Esophagus squamous epithelium (tissue), 4 donors: Measurements from ENCODE around the gene BAG2.

Experiments
- POLR2A ChIP-seq, 4 donors: fragments of 450-650 bp; IDR thresholded peaks; one replicate each; pipeline ENCODE4 v1.6.1; 2017; ENCODE audit warnings: antibody characterized with exemption in 4 of 4, mild to moderate bottlenecking in 4 of 4, moderate library complexity in 3 of 4
- TF ChIP-seq, protein P1 (sequence below), 6 experiments: fragments of 450-650 bp in 4 of 6; fragments of 200-600 bp in 2 of 6; sonication (generic) in 2 of 6; IDR thresholded peaks; one replicate each; pipeline ENCODE4 v1.5.1; 2016 to 2019; ENCODE audit warnings: antibody characterized with exemption in 6 of 6, mild to moderate bottlenecking in 4 of 6, moderate library complexity in 4 of 6

DNA sequence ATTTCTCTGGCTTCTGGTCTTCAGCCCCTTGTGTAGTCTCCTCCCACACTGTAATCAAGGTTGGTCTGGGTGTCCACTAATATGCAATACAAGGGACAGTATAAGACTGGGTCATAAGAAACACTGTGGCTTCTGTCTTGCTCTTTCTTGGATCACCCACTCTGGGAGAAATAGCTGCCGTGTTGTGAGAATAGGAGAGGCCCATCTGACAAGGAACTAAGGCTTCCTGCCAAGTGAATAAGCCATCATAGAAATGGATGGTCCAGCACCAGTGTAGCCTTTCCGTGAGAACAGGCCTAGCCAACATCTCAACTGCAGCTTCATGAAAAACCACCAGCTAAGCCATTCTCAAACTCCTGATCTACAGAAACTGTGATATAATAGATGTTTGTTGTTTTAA, 23.3 kb downstream of the BAG2 start:
- TF ChIP-seq, protein P1, sequence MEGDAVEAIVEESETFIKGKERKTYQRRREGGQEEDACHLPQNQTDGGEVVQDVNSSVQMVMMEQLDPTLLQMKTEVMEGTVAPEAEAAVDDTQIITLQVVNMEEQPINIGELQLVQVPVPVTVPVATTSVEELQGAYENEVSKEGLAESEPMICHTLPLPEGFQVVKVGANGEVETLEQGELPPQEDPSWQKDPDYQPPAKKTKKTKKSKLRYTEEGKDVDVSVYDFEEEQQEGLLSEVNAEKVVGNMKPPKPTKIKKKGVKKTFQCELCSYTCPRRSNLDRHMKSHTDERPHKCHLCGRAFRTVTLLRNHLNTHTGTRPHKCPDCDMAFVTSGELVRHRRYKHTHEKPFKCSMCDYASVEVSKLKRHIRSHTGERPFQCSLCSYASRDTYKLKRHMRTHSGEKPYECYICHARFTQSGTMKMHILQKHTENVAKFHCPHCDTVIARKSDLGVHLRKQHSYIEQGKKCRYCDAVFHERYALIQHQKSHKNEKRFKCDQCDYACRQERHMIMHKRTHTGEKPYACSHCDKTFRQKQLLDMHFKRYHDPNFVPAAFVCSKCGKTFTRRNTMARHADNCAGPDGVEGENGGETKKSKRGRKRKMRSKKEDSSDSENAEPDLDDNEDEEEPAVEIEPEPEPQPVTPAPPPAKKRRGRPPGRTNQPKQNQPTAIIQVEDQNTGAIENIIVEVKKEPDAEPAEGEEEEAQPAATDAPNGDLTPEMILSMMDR (IDR thresholded peaks at IDR 0.05): no peak
- TF ChIP-seq POLR2A (IDR thresholded peaks at IDR 0.05): no peak
